GM12878 (cell line): ENCODE results near the gene ARHGEF6. TPM values are rescaled to one million over a fixed set of nuclear protein-coding genes. Genes with fewer than 3 reads are reported as not detected.

ENCODE experiments used
- ATAC-seq: fragments of 200-7000 bp; cut with Tn5 transposase; 3 replicates; pipeline ENCODE4 v1.9.1; 2020; ENCODE audit warnings: mild to moderate bottlenecking, moderate library complexity
- BruUV-seq: library from RNA; stranded (reverse); fragments of 400-500 nt; replicated peaks from 2 replicates; lab custom pipeline; 2021; lab: Mats Ljungman, UMichigan
- CTCF ChIA-PET: fragments of 300-600 bp; sonication (Branson Sonifier 250); formaldehyde crosslinking; extraction: SDS; loops from one replicate; lab custom pipeline; 2021; ENCODE audit warnings: inconsistent platforms; lab: Yijun Ruan, JAX
- POLR2A ChIA-PET: fragments of 350-600 bp; formaldehyde crosslinking; extraction: SDS; loops from one replicate; lab custom pipeline; 2021; ENCODE audit warnings: inconsistent platforms; lab: Charles Lee
- RAD21 ChIA-PET: fragments of 300-600 bp; sonication (Branson Sonifier 250); formaldehyde crosslinking; loops from one replicate; lab custom pipeline; 2023; ENCODE audit warnings: antibody characterized with exemption; ENCODE audit not compliant: unreplicated experiment; lab: Charles Lee
- SMC1A ChIA-PET: fragments of 300-600 bp; sonication (Branson Sonifier 250); formaldehyde crosslinking; loops from one replicate; lab custom pipeline; 2023; ENCODE audit not compliant: unreplicated experiment, uncharacterized antibody; lab: Charles Lee
- DNase-seq: peaks from one replicate; pipeline ENCODE4 v3.0.0-alpha.2; 2011; ENCODE audit warnings: low read depth, low spot score
- FAIRE-seq: peaks from 3 replicates; lab custom pipeline; 2011; peaks lifted over from hg19 to GRCh38; lab: Jason Lieb, UNC
- H2AFZ ChIP-seq: 2 replicates; pipeline ENCODE4 v1.6.0; 2011; ENCODE audit warnings: low read depth, low read length, control low read depth; ENCODE audit not compliant: control insufficient read depth
- H3K27ac ChIP-seq: 2 replicates; pipeline ENCODE4 v1.5.1; 2011; ENCODE audit warnings: control low read depth; ENCODE audit not compliant: control insufficient read depth, insufficient read depth
- H3K27me3 ChIP-seq, 2 experiments: replicated peaks in 1 of 2; 2 replicates each; pipeline versions ENCODE4 v1.6.0 to v1.6.1; 2011; ENCODE audit warnings: low read length in 1 of 2; ENCODE audit not compliant: control insufficient read depth in 2 of 2, insufficient read depth in 2 of 2
- H3K36me3 ChIP-seq, 2 experiments: 2 replicates each; pipeline ENCODE4 v1.5.1; 2011; ENCODE audit warnings: low read length in 1 of 2; ENCODE audit not compliant: control insufficient read depth in 2 of 2, insufficient read depth in 2 of 2
- H3K4me1 ChIP-seq: 2 replicates; pipeline ENCODE4 v1.6.1; 2011; ENCODE audit warnings: mild to moderate bottlenecking, low read length, moderate library complexity, mixed read lengths; ENCODE audit not compliant: control insufficient read depth, insufficient read depth
- H3K4me2 ChIP-seq: 2 replicates; pipeline ENCODE4 v1.6.0; 2011; ENCODE audit warnings: control low read depth; ENCODE audit not compliant: control insufficient read depth, insufficient read depth
- H3K4me3 ChIP-seq: fragments of 200-600 bp; sonication (generic); 2 replicates; pipeline ENCODE4 v1.5.1; 2016
- H3K79me2 ChIP-seq: 2 replicates; pipeline ENCODE4 v1.6.0; 2011; ENCODE audit warnings: low read length; ENCODE audit not compliant: control insufficient read depth, insufficient read depth
- H3K9ac ChIP-seq: 2 replicates; pipeline ENCODE4 v1.8.0; 2011; ENCODE audit warnings: low read length, control low read depth, mixed read lengths; ENCODE audit not compliant: control insufficient read depth, insufficient read depth
- H3K9me3 ChIP-seq: replicated peaks from 3 replicates; pipeline ENCODE4 v1.5.1; 2011; ENCODE audit warnings: mild to moderate bottlenecking, low read length; ENCODE audit not compliant: control insufficient read depth, insufficient read depth
- H4K20me1 ChIP-seq: 2 replicates; pipeline ENCODE4 v1.6.0; 2011; ENCODE audit not compliant: control insufficient read depth, insufficient read depth
- CHD4 ChIP-seq: fragments of 200-600 bp; sonication (generic); IDR thresholded peaks from 2 replicates; pipeline ENCODE4 v1.6.1; 2016; ENCODE audit warnings: mild to moderate bottlenecking
- CREM ChIP-seq: IDR thresholded peaks from 2 replicates; pipeline ENCODE4 v1.6.1; 2014; ENCODE audit warnings: antibody characterized with exemption, low read depth
- KLF5 ChIP-seq: fragments of 450-650 bp; IDR thresholded peaks from 2 replicates; pipeline ENCODE4 v1.6.1; 2014; ENCODE audit warnings: mild to moderate bottlenecking; ENCODE audit not compliant: partially characterized antibody
- NRF1 ChIP-seq: conservative IDR thresholded peaks from 2 replicates; pipeline ENCODE4 v1.6.1; 2011; ENCODE audit warnings: mild to moderate bottlenecking, low read depth, low read length, improper control_type of control experiment
- TCF12 ChIP-seq: IDR thresholded peaks from 2 replicates; pipeline ENCODE4 v1.6.1; 2011; ENCODE audit warnings: low read depth, mild to moderate bottlenecking, low read length
- ZNF622 ChIP-seq: fragments of 450-650 bp; IDR thresholded peaks from 2 replicates; pipeline ENCODE4 v1.6.1; 2017; ENCODE audit warnings: mild to moderate bottlenecking, inconsistent platforms
- WGBS: methylation state at CpG from one replicate; pipeline ENCODE4 v1.1.6; 2016; ENCODE audit warnings: low lambda C conversion rate; ENCODE audit not compliant: insufficient replicate concordance, insufficient coverage; ENCODE audit errors: missing lambda C conversion rate; 5-methylcytosine and 5-hydroxymethylcytosine counted together
- in situ Hi-C: fragments of 300-500 bp; cut with MboI; formaldehyde crosslinking; loops from 9 replicates; pipeline ENCODE4 v1.14.3; 2018; ENCODE audit warnings: mixed read lengths
- intact Hi-C: fragments of 100-400 bp; cut with micrococcal nuclease; formaldehyde crosslinking; loops from one replicate; pipeline ENCODE4 v1.14.2; 2022; ENCODE audit not compliant: unreplicated experiment
- polyA plus RNA-seq, 11 experiments: library from polyadenylated mRNA; depleted of rRNA in 4 of 11; unstranded in 6 of 11; stranded (reverse) in 5 of 11; fragments of >200 nt; fragmentation: Nextera tagmentation in 4 of 11; fragmentation: Illumina TruSeq in 1 of 11; extraction: Ambion mirVana in 4 of 11; extraction: Trizol in 1 of 11; gene quantifications; 1 replicate in 1 of 11; 2 replicates in 10 of 11; pipeline versions ENCODE4 v1.2.1 to v1.2.3, GENCODE V29; 2011 to 2016; ENCODE audit warnings: inconsistent platforms in 2 of 11, missing spikeins in 2 of 11, low read depth in 1 of 11
- total RNA-seq, 4 experiments: library from RNA; depleted of rRNA in 3 of 4; stranded (reverse); fragments of >200 nt in 3 of 4; fragmentation: Illumina TruSeq in 1 of 4; extraction: Trizol in 1 of 4; gene quantifications; 2 replicates each; pipeline versions ENCODE4 v1.2.1 to v1.2.3, GENCODE V29; 2013 to 2021
- TF ChIP-seq, protein P1 (sequence below): IDR thresholded peaks from 2 replicates; pipeline ENCODE4 v1.6.1; 2012; ENCODE audit warnings: low read depth, low read length, improper control_type of control experiment
- TF ChIP-seq, protein P2 (sequence below): fragments of 450-650 bp; IDR thresholded peaks from 2 replicates; pipeline ENCODE4 v1.6.1; 2017; ENCODE audit warnings: mild to moderate bottlenecking
- TF ChIP-seq, protein P3 (sequence below): fragments of 450-650 bp; IDR thresholded peaks from 2 replicates; pipeline ENCODE4 v1.6.1; 2016; ENCODE audit warnings: mild to moderate bottlenecking, moderate library complexity, borderline replicate concordance

ARHGEF6 gene
- total and polyA plus RNA-seq, 10 of the 15 experiments (the other 5 are each of a cell fraction or from before 2014, with no cell fraction given) = 5.4 to 29.7 (median 18.0) TPM

DNA sequence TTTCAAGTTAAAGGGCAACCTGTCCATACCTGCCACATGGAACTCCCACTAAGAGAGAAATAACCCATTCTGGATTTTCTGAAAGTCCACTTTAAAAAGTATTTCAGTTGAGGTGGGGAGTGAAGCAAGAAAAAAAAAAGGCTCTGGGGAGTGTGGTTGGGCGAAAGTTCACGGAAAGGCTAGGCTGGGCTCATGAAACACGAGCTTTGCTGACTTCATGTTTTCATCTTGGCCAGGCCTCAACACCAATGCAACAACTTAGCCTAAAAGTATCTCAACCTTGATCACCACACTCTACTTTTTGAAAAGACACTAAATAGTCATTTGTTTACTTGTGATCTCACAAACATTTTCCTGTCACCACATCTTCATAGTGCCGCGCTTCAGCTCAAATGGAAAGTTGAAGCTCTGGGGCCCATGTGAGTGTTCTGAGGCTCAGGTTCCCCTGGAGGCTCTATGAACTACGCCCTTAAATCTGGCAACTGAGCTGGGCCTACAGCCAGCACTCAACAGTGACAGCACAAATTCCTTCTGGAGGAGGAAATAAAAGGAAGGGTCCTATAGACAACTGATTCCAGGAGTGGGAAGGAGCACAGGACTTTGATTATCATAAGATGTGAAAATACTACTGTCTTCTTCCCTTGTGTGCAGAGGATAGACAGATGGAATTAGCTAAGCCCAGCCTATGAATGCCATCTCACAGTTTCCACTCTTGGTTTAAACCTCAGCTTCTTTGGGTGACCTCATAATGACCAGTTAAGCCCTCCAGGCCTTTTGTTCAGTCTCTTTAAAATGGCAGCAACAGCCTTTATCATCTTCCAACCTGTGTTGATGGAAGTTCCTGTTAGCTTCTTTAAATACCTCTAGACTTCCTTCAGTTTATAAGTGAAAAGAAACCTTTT, 127.7 kb downstream of the ARHGEF6 start:
- ChIA-PET CTCF (no interaction called here), RAD21 (no interaction called here), POLR2A (no interaction called here), SMC1A (no interaction called here)
- no peaks in the 10 kb centered on the region for H3K36me3 ChIP-seq
- no peaks in the 10 kb centered on the region for H3K79me2 ChIP-seq
- intact Hi-C loops (no loop called here), in situ Hi-C loops (no loop called here)
- no peak overlapping the region for H3K4me2 ChIP-seq
- BruUV-seq = no TSS peak
- H3K9me3 ChIP-seq = no peaks in the 10 kb centered on the region
- 0 out of 4 replicates have a peak, but pooled peaks cover 0 to 3% of the 10 kb centered on the region in 2 experiments for H3K27me3 ChIP-seq
- no peak for TF ChIP-seq ZNF622
- TF ChIP-seq, protein P1, sequence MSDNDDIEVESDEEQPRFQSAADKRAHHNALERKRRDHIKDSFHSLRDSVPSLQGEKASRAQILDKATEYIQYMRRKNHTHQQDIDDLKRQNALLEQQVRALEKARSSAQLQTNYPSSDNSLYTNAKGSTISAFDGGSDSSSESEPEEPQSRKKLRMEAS = no peak
- TF ChIP-seq, protein P2, sequence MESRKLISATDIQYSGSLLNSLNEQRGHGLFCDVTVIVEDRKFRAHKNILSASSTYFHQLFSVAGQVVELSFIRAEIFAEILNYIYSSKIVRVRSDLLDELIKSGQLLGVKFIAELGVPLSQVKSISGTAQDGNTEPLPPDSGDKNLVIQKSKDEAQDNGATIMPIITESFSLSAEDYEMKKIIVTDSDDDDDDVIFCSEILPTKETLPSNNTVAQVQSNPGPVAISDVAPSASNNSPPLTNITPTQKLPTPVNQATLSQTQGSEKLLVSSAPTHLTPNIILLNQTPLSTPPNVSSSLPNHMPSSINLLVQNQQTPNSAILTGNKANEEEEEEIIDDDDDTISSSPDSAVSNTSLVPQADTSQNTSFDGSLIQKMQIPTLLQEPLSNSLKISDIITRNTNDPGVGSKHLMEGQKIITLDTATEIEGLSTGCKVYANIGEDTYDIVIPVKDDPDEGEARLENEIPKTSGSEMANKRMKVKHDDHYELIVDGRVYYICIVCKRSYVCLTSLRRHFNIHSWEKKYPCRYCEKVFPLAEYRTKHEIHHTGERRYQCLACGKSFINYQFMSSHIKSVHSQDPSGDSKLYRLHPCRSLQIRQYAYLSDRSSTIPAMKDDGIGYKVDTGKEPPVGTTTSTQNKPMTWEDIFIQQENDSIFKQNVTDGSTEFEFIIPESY = no peak
- TF ChIP-seq KLF5 = no peak
- TF ChIP-seq TCF12 = no peak
- no peak for TF ChIP-seq CHD4
- TF ChIP-seq NRF1 = no peak
- TF ChIP-seq, protein P3, sequence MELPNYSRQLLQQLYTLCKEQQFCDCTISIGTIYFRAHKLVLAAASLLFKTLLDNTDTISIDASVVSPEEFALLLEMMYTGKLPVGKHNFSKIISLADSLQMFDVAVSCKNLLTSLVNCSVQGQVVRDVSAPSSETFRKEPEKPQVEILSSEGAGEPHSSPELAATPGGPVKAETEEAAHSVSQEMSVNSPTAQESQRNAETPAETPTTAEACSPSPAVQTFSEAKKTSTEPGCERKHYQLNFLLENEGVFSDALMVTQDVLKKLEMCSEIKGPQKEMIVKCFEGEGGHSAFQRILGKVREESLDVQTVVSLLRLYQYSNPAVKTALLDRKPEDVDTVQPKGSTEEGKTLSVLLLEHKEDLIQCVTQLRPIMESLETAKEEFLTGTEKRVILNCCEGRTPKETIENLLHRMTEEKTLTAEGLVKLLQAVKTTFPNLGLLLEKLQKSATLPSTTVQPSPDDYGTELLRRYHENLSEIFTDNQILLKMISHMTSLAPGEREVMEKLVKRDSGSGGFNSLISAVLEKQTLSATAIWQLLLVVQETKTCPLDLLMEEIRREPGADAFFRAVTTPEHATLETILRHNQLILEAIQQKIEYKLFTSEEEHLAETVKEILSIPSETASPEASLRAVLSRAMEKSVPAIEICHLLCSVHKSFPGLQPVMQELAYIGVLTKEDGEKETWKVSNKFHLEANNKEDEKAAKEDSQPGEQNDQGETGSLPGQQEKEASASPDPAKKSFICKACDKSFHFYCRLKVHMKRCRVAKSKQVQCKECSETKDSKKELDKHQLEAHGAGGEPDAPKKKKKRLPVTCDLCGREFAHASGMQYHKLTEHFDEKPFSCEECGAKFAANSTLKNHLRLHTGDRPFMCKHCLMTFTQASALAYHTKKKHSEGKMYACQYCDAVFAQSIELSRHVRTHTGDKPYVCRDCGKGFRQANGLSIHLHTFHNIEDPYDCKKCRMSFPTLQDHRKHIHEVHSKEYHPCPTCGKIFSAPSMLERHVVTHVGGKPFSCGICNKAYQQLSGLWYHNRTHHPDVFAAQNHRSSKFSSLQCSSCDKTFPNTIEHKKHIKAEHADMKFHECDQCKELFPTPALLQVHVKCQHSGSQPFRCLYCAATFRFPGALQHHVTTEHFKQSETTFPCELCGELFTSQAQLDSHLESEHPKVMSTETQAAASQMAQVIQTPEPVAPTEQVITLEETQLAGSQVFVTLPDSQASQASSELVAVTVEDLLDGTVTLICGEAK = no peak
- no peak for TF ChIP-seq CREM
- FAIRE-seq = no peak
- H3K4me1 ChIP-seq = 0 out of 2 replicates have a peak, but pooled peaks cover under 1% of the 10 kb centered on the region
- no peaks in the 10 kb centered on the region for H4K20me1 ChIP-seq
- no peak for ATAC-seq
- 26% methylated on average over 6 of the region's 6 CpGs for WGBS
- no peak overlapping the region for H3K9ac ChIP-seq
- H2AFZ ChIP-seq = no peak overlapping the region
- no peak overlapping the region for H3K4me3 ChIP-seq
- H3K27ac ChIP-seq = no peak overlapping the region
- no peak for DNase-seq
